RPMI7951 (cell line): ENCODE measurements around the gene RAB22A. TPM values are rescaled to one million over a fixed set of nuclear protein-coding genes. Genes with fewer than 3 reads are reported as not detected.
"Not testable (repeated sequence)": the region's sequence is repeated elsewhere in the genome, so short reads cannot be mapped to it uniquely, and the experiment has no call there.

Experiments
- DNase-seq: peaks from one replicate; pipeline ENCODE4 v3.0.0-alpha.2; 2012; ENCODE audit warnings: low read depth
- total RNA-seq: library from RNA; depleted of rRNA; stranded (reverse); fragments of >200 nt; shearing (Covaris generic); gene quantifications from 2 replicates; pipeline ENCODE4 v1.2.3, GENCODE V29; 2014

RAB22A gene
- total RNA-seq, 1 experiment from 2014 or later = 26.8 TPM

DNA sequence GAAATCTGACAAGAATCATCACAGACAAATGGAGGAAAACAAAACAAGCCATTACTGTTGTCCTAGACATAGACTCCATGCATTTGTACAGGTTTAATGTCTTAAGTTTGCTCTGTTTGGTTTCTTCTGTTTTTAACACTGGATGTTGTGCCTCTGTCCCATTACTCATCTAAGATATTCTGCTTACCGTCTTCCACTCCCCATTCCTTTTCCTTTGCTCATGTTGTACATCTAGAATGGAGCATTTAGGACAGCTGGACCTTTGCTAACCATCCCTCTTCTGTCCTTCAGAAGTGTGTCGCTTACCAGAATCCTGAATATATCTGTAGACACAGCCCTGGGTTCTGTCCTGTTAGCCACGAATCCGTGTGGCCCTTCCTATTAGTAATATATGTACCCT is 35.2 kb downstream of the RAB22A start:
- no peak for DNase-seq

DNA sequence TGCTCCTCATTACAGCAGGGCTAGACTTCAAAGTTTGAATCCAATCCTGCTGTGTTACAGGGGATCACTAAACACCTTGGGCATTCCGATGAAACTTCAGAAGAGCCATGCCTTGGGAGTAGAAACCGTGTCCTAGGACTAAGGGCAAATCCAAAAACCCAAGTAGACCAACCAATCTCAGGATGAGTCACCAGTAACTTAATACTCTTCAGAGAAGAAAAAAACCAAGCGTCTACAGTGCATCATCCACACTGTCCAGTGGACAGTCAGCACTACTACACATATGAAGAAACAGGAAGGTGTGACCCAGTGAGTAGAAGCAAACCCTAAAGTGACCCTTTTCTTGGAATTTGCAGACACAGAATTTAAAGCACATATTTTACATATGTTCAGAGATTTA is 40.1 kb downstream of the RAB22A start:
- peak; percentile 92 for DNase-seq

DNA sequence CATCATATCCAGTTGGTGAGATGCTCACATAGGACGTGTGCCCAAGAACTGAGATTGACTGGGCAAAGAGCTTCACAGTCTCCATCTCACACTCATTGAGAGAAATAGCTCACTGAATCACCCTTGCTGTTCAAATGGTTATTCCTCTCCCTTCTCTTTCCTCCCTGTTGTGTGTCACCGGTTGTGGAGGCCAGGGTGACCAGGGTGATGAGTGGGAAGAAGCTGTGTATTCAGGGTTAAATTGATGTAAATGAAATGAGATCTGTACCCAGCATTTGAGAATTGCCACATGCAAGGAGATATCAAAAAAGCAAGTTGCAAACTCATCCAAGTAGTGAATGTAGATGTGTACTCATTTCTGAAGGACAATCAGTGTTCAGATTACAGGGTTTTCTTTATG is 43.0 kb downstream of the RAB22A start:
- no peak for DNase-seq

DNA sequence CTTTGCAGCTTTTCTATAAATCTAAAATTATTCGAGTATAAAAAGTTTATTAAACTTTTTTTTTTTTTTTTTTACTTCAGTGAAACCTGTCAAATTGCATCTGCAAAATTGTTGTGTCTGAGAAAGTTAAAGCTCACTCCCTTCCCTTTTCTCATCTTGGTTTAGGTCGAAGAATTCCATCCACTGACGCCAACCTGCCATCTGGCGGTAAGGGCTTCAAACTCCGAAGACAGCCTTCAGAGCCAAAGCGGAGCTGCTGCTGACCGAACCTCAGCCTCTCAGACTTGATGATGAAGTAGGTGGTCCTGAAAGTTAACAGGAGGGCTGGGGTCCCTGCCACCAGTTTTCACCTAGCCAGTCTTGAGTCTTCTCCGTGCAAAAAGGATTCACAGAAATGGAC is 49.9 kb downstream of the RAB22A start:
- no peak for DNase-seq

DNA sequence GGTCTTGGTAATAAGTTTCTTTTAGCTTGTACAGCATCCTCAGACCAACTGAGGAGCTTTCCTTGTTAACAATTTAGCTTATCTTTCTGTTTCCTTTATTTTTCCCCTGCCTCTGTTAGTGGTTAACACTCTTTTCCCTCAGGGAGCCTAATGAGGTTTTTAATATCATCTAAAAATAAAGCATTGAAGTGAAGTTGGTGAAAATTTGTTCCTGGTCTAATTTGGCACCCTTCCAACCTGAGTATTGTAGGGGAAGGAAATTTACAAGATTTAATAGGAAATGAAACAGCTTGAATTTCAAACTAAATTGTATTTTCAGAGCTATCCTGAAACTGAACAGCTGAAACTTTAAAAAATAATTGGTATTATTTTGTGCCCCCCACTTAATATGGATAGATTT is 51.4 kb downstream of the RAB22A start:
- DNase-seq = no peak

DNA sequence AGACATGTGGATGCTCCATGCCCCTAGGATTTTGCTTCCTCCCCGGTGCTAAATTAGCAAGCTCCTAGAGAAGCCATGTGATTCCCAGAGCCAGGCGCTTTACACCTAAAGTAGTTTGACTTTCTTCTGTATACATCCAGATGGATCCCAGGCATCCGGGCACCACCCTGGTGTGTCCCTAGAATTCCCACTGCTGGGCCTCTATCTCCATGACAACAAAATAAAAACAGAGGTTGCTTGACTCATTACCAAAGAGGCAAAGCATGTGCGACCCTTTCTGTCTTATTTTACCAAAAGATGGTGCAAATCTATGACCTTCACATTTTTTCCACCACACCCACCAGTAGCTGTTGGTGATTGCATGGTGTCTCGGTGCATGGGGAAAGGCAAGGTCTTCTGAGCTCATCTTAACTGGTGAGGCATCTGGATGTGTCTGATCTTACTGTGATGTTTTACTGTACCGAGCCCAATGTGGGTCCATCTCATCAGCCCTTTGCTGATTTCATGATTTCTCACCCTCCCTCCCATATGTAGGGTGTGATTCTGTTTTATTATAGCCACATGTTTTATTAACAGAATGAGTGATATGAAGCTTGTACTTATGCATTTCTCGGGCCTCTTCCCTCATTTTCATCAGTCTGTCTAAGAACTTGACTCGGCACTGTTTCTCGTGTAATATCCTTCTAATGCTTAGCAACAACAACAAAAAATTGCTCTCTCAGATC is 52.1 kb downstream of the RAB22A start:
- peak; percentile 88 for DNase-seq

DNA sequence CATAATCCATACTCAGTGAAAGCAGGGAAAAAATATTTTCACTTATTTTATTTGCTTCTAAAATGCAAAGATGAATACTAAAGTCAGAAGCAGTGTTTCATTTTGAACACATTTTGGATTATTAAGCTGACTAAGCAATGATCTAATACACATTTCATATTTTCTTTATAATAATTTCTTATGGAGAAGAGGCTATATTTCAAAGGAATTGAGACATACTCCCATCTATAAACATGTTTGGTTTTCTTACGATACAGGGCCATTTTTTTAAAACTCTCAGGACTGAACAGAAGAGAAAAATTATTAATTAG is 52.6 kb downstream of the RAB22A start:
- no peak for DNase-seq

DNA sequence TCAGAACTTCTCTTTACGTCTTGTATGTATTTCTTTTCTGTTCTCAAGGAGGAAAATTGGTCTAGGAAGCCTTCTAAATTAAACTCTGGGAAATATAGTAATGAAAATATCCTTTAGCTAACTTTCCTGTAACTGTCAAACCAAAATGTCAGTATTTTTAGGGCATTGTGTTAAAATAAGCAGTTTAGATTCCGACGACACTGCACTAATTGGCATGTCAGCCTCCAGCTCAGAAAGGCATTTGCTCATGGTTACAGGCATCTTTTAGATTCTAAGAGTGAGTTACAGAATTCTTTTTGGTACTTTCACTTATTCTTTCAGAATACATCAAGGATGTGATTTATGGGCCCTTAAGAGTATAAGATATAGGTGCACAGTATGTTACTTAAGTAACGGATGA is 53.5 kb downstream of the RAB22A start:
- DNase-seq = no peak

DNA sequence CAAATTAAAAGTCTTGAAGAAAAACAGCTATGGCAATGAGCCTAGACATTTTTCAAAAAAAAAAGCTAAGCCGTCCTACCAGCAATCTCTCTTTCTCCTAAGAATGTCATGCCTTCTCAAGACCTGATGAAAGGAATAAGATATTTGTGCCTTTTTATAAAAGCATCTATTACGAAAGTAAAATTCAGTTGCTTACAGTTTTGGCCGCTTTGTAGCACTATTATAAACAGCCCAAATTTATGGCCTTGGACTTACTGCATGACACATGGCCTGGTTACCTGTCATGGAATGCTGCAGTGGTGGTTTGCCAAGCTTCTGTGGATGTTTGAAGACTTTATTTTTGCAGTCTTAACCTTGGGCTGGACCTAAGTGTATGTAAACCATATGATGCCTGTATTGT is 57.4 kb downstream of the RAB22A start:
- DNase-seq = no peak

DNA sequence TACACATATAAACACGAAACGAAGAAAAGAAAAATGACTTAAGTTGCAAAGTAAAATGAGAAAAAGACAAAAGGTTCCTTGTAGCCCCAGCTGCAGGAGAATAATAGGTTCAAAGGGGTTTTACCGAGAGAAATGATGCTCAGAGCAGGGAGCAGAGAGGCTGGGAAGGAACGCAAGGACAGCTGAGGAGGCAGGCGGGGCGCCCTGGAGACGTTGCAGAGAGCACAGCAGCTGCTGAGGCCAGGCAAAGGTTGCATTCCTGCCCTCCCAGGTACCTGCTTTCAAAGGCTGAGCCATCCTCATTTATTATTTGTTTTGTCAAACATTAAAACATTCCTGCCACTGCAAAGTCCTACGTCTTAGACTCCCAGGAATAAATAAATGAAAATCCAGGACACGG is 63.3 kb downstream of the RAB22A start:
- DNase-seq = no peak

DNA sequence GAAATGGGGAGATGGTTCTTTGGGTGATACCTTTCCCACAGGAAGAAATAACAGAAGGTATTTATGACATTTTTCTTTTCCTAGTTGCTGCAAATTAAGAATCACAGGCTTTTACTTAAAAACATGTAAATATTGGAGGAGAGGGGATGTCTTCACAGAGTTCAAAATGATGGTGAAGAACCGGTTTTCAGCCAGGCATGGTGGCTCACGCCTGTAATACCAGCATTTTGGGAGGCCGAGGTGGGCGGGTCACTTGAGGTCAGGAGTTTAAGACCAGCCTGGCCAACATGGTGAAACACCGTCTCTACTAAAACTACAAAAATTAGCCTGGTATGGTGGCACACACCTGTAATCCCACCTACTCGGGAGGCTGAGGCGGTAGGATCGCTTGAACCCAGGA is 63.8 kb downstream of the RAB22A start:
- DNase-seq = not testable (repeated sequence)

DNA sequence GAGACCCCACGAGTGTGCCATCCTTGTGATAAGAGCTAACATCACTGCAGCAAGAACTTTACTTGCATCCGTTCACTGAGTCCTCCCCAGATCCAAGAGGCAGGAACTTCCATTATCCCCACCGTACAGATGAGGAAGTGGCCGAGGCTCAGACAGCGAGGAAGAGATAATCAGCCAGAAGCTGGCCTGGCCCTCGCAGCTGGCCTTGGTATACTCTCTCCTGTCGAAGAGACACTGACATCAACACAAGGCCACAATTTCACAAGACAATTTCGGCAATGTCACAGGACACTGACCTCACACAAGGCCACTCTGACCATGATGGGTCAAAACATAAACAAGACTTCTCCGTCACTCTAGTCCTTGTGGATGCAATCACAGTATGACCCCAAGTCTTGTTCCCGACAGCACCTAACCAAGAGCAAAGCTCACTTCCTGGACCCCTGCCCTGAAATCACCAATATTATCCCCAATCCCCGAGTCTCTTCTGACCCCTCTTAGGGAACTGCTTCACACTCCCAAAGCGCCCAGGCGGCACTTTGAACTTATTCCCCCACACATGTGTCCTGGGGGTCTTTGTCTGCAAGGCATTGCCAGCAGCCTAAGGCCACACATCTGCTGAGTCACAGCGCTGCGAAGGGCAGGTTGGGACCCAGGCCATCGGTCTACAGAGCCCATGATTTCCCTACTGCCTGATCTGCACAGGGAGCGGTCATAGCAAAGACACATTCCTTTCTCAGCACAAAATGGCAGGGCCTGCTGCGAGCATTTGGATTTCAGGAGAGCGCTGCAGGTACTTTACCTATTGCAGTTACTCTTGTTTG is 64.7 kb downstream of the RAB22A start:
- no peak for DNase-seq

DNA sequence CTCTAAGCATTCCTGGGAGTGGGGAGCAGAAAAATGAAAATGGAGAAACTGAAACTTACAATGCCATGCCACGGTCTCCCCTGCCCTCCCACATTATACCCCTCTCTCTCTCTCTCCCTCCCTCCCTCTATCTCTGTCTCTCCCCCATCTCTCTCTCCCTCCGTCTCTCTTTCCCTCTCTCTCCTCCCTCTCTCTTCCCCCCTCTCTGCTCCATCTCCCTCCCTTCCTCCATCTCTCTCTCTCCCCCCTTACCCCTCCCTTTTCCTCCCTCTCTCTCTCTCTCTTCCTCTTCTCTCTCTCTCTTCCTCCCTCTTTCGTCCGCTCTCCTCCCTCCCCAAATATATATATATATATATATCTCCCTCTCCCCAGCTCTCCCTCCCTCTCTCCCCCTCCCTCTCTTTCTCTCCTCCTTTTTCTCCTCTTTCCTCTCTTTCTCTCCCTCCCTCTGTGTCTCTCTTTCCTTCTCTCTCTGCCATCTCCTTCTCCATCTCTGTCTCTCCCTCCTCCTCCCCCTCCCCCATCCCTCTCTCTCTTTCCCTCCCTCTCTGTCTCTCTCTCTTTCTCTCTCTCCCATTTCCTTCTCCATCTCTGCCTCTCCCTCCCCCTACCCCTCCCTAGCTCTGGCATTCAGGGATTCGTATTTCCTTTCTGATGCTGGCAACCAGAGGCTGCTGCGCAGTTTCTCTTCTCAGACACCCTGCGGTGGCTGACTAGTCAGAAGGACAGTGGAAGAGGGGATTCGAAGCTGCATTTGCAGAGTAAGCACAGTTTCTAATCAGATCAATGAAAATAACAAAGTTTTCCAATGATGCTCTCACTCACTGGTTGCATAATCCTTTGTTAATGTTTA is 65.6 kb downstream of the RAB22A start:
- DNase-seq = peak; percentile 39

DNA sequence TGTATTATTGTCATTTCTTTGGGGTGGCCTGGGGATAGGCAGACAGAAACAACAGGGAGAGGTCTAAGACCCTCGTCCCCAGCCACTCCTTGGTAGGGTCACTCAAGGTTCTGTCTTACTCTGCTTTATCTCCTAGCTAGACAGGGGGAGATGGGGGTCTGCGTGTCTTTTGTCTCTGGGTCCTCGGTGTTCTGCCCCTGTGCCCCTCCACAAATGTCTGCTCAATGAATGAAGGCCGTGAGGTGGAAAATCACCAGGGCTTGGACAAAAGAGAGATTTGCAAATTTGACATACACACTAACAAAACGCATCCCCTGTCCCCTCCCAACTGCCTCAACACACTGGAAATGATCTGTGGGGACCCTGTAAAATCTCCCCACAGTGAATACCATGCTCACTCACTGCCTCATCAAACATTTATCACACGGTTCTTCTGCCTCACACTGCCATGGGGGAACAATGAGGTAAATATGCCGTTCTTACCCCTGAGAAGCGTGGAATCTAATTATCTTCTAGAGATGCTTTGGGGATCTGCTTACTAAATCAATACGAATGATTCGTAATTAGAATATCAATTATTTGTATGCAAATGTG is 66.3 kb downstream of the RAB22A start:
- DNase-seq = no peak

DNA sequence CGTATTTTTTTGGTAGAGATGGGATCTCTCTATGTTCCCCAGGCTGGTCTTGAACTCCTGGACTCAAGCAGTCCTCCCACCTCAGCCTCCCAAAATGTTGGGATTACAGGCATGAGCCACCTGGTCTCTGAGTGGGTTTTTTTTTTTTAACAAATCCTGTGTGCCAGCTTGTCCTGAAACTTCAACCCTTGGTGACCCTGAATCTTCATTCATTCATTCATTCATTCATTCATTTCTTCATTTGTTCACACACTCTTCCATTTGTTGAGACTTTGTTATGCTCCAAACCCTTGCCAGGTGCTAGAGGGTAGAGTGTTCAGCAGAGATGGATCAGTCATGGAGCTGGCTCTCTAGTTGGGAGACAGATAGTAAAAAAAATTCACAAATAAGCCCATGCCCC is 67.5 kb downstream of the RAB22A start:
- no peak for DNase-seq

DNA sequence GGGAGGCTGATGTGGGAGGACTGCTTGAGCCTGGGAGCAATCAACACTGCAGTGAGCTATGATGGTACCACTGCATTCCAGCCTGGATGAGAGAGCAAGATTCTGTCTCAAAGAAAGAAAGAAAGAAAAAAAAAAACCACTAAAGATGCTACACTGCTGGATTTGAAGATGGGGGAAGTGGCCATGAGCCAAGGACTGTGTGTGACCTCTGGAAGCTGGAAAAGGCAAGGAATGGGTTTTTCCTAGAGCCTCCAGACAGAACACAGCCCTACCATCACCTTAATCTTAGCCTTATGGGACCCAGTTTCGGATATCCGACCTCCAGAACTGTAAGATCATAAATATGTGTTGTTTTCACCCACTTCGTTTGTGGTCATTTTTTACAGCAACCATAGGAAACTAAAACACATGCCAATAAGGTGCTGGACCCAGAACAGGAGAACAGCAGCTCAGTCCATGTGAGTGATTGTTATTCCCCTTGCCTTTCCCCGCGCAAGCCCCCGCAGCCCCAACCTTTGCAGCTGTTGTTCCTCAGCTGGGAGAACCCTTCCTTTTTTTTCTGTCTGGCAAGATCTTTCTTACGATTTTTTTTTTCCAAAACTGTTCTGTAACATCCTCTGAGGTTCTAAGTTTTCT is 68.4 kb downstream of the RAB22A start:
- DNase-seq = no peak

DNA sequence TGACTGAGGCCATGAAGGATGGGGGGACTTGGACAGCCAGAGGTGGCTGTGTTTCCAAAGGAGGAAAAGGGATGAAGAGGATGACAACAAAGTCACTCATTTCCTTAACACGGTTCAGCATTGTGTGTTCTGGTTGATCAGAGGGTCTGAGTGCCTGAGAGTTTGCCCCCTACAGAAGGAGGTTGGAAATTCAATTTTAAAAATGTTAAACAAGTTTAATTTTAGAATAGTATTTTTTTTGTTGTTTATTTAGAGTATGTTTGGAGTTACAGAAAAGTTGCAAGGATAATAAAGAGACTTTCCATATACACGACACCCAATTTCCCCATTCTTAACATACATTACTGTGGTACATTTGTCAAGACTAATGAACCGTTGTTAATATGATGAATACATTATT is 69.2 kb downstream of the RAB22A start:
- DNase-seq = no peak

DNA sequence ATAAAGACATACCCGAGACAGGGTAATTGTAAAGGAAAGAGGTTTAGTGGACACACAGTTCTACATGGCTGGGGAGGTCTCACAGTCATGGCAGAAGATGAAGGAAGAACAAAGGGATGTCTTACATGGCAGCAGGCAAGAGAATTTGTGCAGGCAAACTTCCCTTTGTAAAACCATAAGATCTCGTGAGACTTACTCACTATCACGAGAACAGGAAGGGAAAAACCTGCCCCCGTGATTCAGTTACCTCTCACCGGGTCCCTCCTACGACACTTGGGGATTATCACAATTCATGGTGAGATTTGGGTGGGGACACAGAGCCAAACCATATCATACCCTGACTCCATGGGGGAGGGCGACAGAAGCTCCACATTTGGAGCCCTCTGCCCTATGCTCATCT is 72.1 kb downstream of the RAB22A start:
- no peak for DNase-seq

DNA sequence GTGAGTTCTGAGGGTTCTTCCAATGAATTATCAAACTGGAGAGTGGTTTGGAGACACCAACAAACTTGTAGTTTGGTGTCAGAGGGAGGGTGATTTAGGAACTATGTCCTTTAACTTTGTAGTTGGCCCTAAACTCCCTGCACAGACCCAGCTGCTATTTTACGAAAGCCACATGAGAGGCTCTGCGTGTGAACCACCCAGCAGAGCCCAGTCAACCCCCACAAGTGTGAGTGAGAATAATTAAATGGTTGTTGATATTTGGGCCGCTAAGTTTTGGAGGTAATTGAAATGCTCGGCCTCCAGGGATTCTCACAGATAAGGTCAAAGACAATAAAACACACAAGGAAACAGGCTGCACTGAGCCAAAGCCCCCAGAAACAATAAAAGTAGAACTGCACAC is 72.6 kb downstream of the RAB22A start:
- no peak for DNase-seq

DNA sequence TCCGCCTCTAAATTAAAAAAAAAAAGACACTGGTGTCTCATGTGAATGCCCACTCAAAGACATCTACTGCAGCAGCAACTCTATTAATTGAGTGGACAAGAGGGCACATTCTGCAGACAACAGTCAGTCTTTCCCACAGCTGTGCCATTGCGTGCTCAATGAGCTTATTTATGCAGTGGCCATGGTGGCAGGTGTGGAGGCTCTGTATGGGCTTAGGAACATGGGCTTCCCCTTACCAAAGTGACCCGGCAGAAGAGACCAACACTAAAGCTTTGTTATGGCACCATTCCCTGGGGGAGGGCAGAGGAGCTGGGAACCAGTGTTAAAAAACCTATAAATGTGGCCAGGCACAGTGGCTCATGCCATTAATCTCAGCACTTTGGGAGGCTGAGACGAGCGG is 75.3 kb downstream of the RAB22A start:
- no peak for DNase-seq

DNA sequence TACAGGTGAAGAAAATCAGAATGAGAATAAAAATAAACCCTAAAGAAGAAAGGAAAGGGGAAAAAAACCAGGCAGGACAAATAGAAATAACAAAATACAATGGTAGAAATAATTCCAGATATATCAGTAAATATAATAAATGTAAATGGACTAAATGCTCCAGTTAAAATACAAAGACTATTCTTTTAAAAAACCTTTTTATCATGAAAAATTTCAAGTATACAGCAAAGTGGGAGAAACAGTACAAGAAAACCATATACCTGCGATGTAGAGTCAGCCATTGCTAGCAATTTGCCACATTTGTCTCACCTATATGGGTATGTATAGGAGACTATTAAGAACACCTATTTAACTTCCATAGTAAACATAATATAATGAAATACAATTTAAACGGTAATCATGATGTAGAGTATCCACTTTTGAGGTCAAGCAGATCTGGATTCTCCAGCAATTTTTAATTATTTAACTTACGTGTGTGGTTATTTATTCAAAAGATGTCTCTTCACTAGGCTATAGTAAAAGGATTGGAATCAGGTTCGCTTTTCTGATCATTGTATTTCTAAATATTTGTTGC is 78.6 kb downstream of the RAB22A start:
- no peak for DNase-seq
